Suppressor macrophage treated with lipopolysaccharide for 1 hour (primary cell): ENCODE measurements around the gene ZCCHC14.

Source experiments
- DNase-seq, 3 donors: peaks; one replicate each; pipeline ENCODE4 v3.0.0-alpha.2; 2020 to 2022

Gene ZCCHC14

GRCh38 chr16:87474017-87474416 is 18.8 kb downstream of the ZCCHC14 start:
- no peak for DNase-seq

DNA sequence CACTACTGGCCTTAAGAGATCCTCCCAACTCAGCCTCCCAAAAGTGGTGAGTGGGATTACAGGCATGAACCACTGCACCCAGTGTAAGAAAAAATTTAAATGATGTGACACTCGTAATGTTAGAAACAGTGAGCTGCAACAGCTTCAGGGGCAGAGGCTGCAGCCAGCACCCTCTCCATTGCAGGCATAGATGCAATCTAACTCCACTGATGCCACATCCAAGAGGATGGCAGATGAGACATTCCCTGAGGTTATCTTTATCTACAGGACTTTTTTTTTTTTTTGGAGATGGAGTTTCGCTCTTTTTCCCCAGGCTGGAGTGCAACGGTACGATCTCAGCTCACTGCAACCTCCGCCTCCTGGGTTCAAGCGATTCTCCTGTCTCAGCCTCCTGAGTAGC is 19.9 kb downstream of the ZCCHC14 start:
- DNase-seq: no peak

- DNase-seq: no peak
Observed at GRCh38 chr16:87472142-87472778, 20.6 kb downstream of the ZCCHC14 start.

GRCh38 chr16:87471278-87472141 is 21.3 kb downstream of the ZCCHC14 start:
- DNase-seq: no peak

DNA sequence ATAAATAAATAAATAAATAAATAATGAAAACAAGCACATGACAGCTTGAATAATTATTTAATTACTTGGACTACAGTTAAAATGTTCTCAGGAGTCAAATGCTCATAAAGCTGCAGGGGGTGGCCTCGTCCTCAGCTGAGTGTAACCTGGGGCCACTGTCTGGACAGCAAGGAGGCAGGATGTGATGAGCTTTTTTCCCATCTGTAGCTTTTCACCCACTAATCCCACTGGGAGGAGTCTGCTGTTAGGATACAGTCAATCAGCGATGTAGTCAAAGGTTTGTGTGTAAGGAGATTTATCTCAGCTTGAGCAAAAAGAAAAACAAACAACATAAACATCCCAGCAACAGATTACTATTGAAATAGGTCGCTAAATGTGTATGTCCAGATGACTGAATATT is 22.5 kb downstream of the ZCCHC14 start:
- no peak for DNase-seq

DNA sequence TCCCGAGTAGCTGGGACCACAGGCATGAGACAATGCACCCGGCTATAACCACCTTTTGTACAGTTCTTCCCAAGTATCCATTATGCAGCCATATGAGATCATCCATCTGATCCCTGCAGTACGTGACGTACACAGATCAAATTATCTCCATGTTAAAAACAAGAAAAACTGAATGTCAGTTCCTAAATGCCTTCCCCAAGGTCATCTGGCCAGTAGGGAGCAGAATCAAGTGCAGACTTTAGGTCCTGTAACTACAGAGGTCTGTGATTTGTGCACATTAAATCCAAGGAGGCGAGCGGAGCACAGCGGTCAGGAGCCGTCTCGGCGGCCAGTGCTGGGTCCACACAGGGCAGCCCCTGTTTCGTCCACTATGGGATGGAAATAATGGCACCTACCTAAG is 23.7 kb downstream of the ZCCHC14 start:
- DNase-seq: no peak

DNA sequence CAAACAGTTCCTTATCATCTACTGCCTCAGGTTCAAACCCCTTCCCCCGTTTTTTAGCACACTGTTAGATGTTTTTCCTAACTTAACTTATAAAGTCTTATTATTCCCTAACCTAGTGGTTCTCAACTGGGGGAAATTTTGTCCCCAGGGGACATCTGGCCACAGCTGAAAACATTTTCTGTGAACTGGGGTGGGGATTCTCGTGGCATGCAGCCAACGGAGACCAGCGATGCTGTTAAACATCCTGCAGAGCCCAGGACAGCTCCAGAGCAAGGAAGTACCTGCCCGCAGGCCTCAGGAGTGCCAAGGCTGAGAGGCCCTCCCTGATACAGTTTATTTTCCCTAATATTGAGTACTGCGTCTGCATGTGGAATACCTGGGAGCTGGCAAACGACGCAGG is 24.3 kb downstream of the ZCCHC14 start:
- no peak for DNase-seq

DNA sequence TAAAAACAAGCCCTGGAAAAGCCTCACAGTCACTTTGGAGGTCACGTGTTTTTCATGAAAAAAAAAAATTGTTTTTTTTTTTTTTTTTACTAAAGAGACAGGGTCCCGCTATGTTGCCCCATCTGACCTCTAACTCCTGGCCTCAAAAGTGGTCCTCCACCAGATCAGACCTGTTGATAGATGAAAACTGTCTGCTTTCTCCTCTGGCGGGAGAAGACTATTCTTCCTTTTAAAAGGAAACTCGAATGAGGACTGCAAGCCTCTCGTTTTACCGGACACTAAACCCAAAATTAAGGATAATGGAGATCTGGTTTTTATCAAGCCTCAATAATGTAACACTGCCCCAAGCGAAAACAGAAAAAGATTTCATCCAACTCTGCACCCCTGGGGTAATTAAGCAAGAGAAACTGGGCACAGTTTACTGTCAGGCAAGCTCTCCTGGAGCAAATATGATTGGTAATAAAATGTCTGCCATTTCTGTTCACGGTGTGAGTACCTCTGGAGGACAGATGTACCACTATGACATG is 25.8 kb downstream of the ZCCHC14 start:
- no peak for DNase-seq

- DNase-seq: peak in 1 of 3 donors; percentile 36
Observed at GRCh38 chr16:87465879-87466278, 26.9 kb downstream of the ZCCHC14 start.

- DNase-seq: peak; percentile 84 to 92 (median 89)
Observed at GRCh38 chr16:87465306-87465705, 27.5 kb downstream of the ZCCHC14 start.

DNA sequence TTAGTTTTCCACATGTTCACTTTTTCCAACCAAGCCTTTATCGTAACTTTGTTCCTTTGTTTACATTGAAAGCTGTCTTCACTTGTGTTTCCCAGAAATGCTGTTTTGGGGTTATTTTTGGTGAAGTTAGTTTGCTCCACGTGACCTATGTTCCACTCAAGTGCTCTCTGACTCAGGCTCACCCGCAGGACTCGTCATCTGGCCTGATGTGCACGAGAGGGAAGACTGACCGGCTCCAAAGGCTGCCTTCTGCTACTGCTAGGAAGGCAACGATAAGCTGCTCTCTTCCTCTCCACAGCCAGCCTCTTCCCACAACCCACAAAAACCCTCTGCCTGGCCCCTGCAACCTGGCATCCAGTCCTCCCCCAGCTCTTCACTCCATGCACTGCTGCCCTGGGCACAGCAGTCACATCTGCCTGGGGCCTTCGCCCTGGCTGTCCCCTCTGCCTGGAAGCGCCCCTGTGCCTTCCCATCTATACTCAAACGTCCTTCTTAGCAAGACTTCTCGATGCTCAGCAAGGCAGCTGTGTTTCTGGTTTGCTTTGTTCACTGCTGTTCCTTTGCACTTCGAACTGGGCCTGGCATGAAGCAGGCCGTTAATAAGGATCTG is 28.0 kb downstream of the ZCCHC14 start:
- DNase-seq: peak; percentile 93 to 98 (median 97)

DNA sequence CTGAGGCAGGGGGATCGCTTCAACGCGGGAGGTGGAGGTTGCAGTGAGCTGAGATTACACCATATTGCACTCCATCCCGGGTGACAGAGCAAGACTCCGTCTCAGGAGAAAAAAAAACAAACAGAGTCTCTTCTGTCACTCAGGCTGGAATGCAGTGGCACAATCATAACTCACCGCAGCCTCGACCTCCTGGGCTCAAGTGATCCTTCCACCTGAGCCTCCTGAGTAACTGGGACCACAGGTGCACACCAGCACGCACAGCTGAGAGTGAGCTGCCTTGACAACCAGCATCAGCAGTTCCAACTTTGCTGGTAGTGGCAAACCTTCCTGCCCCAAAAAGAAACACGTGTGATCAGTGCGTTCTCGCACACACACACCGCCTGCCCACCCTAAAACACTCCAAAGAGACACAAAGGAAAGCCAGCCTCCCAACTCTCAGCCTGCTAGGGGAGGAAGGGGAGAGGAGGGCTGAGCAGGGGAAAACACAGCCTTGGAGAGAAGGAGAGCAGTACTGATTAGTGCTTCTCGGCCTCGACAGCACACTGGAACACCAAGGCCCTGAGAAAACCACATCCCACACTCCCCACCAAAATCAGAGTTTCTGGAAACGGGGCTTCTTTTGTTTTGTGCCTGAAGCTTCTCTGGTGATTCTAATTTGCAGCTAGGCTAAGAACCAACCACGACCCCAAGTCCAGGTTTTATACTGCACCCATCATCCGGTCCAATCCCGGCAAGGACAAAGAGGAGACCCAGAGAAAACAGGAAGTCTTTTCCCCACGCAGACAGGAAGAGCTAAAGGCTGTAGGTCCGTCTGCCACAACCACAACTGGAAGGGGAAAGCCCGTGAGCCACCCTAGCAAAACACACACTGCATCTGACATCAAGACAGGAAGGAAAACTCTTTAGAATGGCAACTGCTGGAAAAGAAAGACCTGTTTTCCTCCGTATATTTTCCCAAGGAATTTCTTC is 28.8 kb downstream of the ZCCHC14 start:
- peak; percentile 92 to 95 (median 94) for DNase-seq

DNA sequence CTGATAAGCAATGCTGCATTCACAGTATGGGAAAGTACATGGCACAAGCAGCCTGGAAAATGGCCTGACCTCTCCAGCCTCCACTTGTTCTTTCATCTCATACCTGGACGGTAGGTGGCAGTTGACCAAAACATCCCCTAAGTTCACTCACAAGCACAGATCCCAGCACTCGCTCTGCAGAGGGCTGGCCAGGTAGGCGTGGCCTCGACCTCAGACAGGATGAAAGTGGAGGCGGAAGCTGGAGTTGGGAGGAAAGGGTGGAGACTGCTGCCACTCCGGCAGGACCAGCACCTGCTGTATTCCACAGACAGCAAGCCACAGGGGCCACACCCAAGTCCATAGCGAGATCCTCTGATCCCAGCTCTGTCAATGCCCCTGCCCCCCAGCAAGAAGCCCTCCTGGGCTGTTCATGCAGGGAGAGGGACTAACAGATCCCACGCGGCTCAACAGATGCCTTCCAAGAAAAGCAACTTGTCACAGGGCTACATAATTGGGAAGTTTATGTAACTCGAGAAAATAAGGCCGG is 31.3 kb downstream of the ZCCHC14 start:
- peak; percentile 26 to 48 (median 34) for DNase-seq

- no peak for DNase-seq
Observed at GRCh38 chr16:87460936-87461335, 31.9 kb downstream of the ZCCHC14 start.

GRCh38 chr16:87459833-87460232 is 33.0 kb downstream of the ZCCHC14 start:
- DNase-seq: no peak

- no peak for DNase-seq
Observed at GRCh38 chr16:87459027-87459426, 33.8 kb downstream of the ZCCHC14 start.

DNA sequence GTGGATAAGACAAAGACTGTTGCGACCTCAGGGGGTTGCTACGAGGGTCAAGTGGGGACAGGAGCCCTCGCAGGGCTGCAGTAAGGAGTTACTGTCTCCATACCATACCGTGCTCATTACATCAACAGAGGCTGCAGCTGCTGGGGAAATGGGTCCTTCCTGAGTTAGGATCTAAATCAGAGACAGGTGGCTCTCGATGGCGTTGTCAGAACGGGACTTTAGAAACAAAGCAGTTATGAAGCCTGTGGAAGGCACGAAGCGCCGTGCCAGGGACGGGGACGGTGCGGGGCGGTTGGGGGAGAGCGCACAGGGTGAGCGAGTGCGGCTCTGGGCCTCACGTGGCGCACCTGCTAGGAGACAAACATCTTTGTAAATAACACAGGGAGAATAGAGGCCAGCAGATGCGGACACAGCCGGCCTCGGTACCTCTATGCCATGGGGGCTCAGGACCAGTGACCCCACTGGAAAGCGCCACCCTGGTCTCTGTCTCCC is 34.4 kb downstream of the ZCCHC14 start:
- no peak for DNase-seq

GRCh38 chr16:87457709-87458423 is 35.0 kb downstream of the ZCCHC14 start:
- DNase-seq: no peak

- DNase-seq: peak in 1 of 3 donors; percentile 29
Observed at GRCh38 chr16:87457061-87457611, 35.7 kb downstream of the ZCCHC14 start.

- DNase-seq: no peak
Observed at GRCh38 chr16:87454391-87454790, 38.4 kb downstream of the ZCCHC14 start.

GRCh38 chr16:87453326-87453725 is 39.5 kb downstream of the ZCCHC14 start:
- DNase-seq: no peak
